ENCODE measurements around the gene OXER1. TPM values are rescaled to one million over a fixed set of nuclear protein-coding genes. Genes with fewer than 3 reads are reported as not detected.
A peak's percentile ranks its signal among the peaks of the same experiment; 100 is the strongest.

OXER1 gene
- total RNA-seq, 2 donors from 2014 or later: 4.7 to 6.9 TPM

DNA sequence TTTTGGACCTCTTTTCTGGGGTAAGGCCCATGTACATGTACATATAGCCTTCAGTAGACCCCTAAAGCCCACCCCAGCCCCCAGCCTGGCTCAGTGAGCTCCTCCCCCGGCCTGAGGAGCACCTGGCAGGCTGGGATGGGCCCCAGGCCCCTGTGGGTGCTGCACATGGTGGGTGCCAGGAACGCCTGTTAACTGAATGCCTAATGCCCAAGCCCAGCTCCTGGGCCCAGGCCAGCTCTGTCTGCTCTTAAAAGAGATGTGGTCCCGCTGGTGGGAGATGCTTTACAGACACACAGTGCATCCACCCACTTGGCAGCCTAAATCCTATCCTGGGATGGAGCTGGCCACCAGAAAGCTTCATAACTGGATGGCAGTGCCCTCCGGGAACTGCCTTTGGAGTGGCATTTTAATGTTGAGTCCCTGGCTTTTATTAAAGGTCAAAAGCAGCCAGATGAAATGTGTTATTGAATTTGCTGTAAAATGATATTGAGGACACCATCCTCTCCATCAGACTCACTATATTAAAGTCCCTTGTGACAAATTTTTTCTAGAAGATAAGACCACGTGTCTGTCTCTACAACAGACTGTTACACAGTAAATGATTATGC lies 7.7 kb upstream of the OXER1 start:
- 83 to 95% methylated on average over 5 of the region's 5 CpGs for WGBS, 2 donors
- Histone ChIP-seq H3K4me1 (no peaks in the 10 kb centered on the region), H3K27me3 (no peaks in the 10 kb centered on the region), H3K27ac (no peak overlapping the region), H3K36me3 (replicated peaks in 1 of 2; ENCODE audit: insufficient read depth in 1 of 2, low read depth in 2 of 2) (no peaks in the 10 kb centered on the region), H3K4me3 (no peak overlapping the region), H3K9me3 (no peaks in the 10 kb centered on the region)
- no peak for ATAC-seq
- intact Hi-C loops (cut with DNase I): no loop called here
- no peak for DNase-seq
- no peak for TF ChIP-seq POLR2A (IDR thresholded peaks at IDR 0.05)
- TF ChIP-seq, protein P1, sequence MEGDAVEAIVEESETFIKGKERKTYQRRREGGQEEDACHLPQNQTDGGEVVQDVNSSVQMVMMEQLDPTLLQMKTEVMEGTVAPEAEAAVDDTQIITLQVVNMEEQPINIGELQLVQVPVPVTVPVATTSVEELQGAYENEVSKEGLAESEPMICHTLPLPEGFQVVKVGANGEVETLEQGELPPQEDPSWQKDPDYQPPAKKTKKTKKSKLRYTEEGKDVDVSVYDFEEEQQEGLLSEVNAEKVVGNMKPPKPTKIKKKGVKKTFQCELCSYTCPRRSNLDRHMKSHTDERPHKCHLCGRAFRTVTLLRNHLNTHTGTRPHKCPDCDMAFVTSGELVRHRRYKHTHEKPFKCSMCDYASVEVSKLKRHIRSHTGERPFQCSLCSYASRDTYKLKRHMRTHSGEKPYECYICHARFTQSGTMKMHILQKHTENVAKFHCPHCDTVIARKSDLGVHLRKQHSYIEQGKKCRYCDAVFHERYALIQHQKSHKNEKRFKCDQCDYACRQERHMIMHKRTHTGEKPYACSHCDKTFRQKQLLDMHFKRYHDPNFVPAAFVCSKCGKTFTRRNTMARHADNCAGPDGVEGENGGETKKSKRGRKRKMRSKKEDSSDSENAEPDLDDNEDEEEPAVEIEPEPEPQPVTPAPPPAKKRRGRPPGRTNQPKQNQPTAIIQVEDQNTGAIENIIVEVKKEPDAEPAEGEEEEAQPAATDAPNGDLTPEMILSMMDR (IDR thresholded peaks at IDR 0.05): no peak

DNA sequence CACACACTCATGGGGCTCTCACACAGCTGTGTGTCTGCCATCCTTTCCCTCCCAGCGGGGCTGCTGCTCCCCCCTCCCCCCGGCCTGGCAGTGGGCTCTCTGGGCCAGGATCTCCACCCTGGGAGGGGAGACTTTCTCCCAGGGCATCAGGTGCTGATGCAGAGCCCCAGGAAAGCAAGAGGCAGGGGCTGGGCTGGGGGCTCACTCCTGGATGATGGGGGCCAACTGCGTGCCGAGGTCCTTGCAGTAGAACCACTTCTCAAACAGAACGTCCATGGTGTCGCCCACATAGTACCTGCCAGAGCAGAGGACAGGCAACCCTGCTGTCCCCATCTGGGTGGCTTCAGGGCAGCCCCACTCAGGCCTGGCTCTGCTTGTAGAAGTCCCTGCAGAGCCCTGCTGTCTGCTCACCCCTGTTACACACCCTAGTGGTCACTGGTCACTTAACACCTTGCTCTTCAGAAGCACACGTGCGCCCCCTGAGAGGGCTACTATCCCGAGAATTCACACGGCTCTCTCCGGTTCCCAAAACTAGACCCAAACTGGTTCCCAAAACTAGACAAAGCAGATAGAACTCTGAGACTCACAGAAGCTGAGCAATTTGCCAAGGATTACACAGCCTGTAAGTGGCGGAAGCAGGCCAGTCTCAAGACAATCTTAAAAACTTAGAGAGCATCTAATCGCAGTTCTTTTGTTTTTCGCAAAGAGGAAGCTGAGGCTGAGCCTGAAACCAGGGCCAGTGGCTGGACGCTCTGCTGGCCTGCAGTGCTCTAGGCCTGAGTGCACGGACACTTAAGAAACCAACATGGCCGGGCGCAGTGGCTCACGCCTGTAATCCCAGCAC lies 6.6 kb upstream of the OXER1 start:
- ATAC-seq (peak; percentile 74), DNase-seq (peak; percentile 34 to 57 (median 50))
- H3K4me3 ChIP-seq: no peak overlapping the region
- H3K36me3 ChIP-seq (replicated peaks in 1 of 2; ENCODE audit: insufficient read depth in 1 of 2, low read depth in 2 of 2): no peaks in the 10 kb centered on the region
- no peaks in the 10 kb centered on the region for H3K9me3 ChIP-seq
- WGBS, 2 donors: 69 to 73% methylated on average over 13 to 18 of the region's 19 CpGs
- H3K27ac ChIP-seq: no peak overlapping the region
- H3K27me3 ChIP-seq: no peaks in the 10 kb centered on the region
- TF ChIP-seq POLR2A (IDR thresholded peaks at IDR 0.05): no peak
- TF ChIP-seq, protein P1 (IDR thresholded peaks at IDR 0.05): peak in 6 of 7 experiments; percentile 28 to 64 (median 42)
- intact Hi-C loops (cut with DNase I): no loop called here
- no peaks in the 10 kb centered on the region for H3K4me1 ChIP-seq

DNA sequence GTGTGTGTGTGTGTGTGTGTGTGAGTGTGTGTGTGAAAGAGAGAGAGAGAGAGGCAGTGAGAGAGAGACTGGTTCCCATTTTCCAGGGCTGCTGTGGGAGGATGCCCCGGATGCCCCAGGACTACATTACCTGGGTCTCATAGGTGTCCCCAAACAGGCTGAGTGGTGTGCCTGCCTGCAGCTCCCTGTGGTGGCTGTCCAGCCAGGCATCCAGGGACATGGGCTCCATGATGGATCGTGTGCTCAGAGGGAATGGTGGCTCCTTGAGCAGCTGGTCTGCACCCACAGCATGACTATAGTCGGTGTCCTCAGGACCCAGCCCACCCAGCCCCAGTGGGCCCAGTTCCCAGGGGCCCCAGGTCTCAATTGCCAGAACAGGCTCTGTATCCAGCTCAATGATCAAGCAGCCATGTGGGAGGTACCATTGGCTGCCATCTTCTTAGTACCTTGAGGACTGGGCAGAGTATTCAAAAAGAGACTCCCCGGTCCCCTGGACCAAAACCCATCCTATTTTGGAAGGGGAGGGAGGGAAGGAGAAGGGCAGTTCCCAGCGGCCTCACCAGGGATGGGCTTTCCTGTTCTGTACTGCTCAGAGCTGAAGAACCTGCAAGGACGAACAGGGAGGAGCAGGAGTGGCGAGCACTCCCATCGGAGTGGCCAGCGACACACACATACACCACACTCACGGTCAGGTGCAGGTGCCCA lies 5.8 kb upstream of the OXER1 start:
- Histone ChIP-seq H3K4me1 (no peaks in the 10 kb centered on the region), H3K27ac (no peak overlapping the region), H3K36me3 (replicated peaks in 1 of 2; ENCODE audit: insufficient read depth in 1 of 2, low read depth in 2 of 2) (no peaks in the 10 kb centered on the region), H3K4me3 (no peak overlapping the region), H3K27me3 (no peaks in the 10 kb centered on the region), H3K9me3 (no peaks in the 10 kb centered on the region)
- intact Hi-C loops (cut with DNase I): no loop called here
- no peak for TF ChIP-seq POLR2A (IDR thresholded peaks at IDR 0.05)
- TF ChIP-seq, protein P1 (IDR thresholded peaks at IDR 0.05): no peak
- WGBS, 2 donors: 90 to 96% methylated on average over 8 to 10 of the region's 10 CpGs
- DNase-seq (no peak), ATAC-seq (no peak)

DNA sequence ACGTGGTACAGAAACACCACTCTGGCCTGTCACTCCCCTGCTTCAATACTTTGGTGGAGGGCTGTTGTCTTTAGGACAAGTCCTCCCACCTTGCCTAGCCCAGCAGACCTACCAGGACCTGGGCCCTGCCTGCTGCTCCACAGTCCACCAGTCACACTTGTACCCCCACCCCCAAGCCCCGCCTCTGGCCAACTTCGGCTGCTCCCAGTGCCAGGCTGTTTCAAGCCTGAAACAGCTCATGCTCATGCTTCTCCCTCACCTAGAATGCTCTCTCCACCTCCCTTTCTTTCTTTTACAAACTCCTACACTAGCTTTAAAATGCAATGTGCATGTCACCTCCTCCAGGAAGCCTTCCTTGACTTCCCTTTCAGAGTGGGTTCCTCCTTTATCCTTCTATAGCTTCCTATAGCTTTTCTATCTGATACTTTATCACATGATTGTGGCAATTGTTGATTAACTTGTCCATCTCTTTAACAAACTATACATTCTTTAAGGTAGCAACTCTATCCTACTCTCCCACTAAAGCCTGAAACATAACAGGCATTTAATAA lies 4.8 kb upstream of the OXER1 start:
- WGBS, 2 donors: 61 to 94% methylated on average over 2 to 3 of the region's 3 CpGs

More for the DNA sequence above, 4.8 kb upstream of the OXER1 start:
- intact Hi-C loops (cut with DNase I): no loop called here
- no peak overlapping the region for H3K4me3 ChIP-seq
- ATAC-seq (no peak), DNase-seq (no peak)
- H3K4me1 ChIP-seq: no peaks in the 10 kb centered on the region
- no peak overlapping the region for H3K27ac ChIP-seq
- no peaks in the 10 kb centered on the region for H3K9me3 ChIP-seq
- no peaks in the 10 kb centered on the region for H3K36me3 ChIP-seq (replicated peaks in 1 of 2; ENCODE audit: insufficient read depth in 1 of 2, low read depth in 2 of 2)
- H3K27me3 ChIP-seq: no peaks in the 10 kb centered on the region
- TF ChIP-seq POLR2A (IDR thresholded peaks at IDR 0.05): no peak
- TF ChIP-seq, protein P1 (IDR thresholded peaks at IDR 0.05): no peak
